B cell (primary cell): ENCODE data around the gene POU2F2. TPM values are rescaled to one million over a fixed set of nuclear protein-coding genes. Genes with fewer than 3 reads are reported as not detected.

Experiments used
- ATAC-seq: fragments of 200-7000 bp; cut with Tn5 transposase; one replicate; pipeline ENCODE4 v1.10.0; 2021; ENCODE audit warnings: low read depth, mild to moderate bottlenecking, moderate number of reproducible peaks, moderate library complexity
- CTCF ChIA-PET: fragments of 350-600 bp; sonication (Branson Sonifier 250); formaldehyde crosslinking; loops from one replicate; lab custom pipeline; 2021; ENCODE audit warnings: antibody characterized with exemption, inconsistent platforms; lab: Charles Lee
- POLR2A ChIA-PET: fragments of 350-600 bp; sonication (Branson Sonifier 250); formaldehyde crosslinking; loops from one replicate; lab custom pipeline; 2021; ENCODE audit warnings: antibody characterized with exemption; lab: Charles Lee
- DNase-seq: peaks from one replicate; pipeline ENCODE4 v3.0.0; 2013
- H2AFZ ChIP-seq: 2 replicates; pipeline ENCODE4 v1.6.1; 2012; ENCODE audit warnings: mild to moderate bottlenecking, low read depth, low read length; ENCODE audit not compliant: insufficient read depth, poor library complexity, severe bottlenecking
- H3K27ac ChIP-seq, 2 donors: 1 replicate in 1 of 2; 2 replicates in 1 of 2; pipeline ENCODE4 v1.5.1; 2012 to 2013; ENCODE audit warnings: low read length in 2 of 2, mild to moderate bottlenecking in 2 of 2, moderate library complexity in 1 of 2
- H3K27me3 ChIP-seq, 4 experiments: fragments of 200-600 bp in 1 of 4; sonication (generic) in 1 of 4; replicated peaks in 1 of 4; 1 replicate in 2 of 4; 2 replicates in 2 of 4; pipeline versions ENCODE4 v1.6.1 to v1.7.0; 2013 to 2016; ENCODE audit warnings: low read length in 3 of 4, mild to moderate bottlenecking in 2 of 4, mixed read lengths in 1 of 4, moderate library complexity in 1 of 4; ENCODE audit not compliant: insufficient read depth in 4 of 4, control insufficient read depth in 3 of 4; ENCODE audit errors: control extremely low read depth in 1 of 4
- H3K36me3 ChIP-seq, 2 experiments: replicated peaks in 1 of 2; 1 replicate in 1 of 2; 2 replicates in 1 of 2; pipeline versions ENCODE4 v1.6.1 to v1.7.1; 2013; ENCODE audit warnings: low read length in 1 of 2; ENCODE audit not compliant: insufficient read depth in 2 of 2, control insufficient read depth in 1 of 2; ENCODE audit errors: control extremely low read depth in 1 of 2, extremely low read depth in 1 of 2
- H3K4me1 ChIP-seq, 2 donors: fragments of 200-600 bp in 1 of 2; sonication (generic) in 1 of 2; 1 replicate in 1 of 2; 2 replicates in 1 of 2; pipeline versions ENCODE4 v1.5.1 to v1.6.1; 2013 to 2017; ENCODE audit warnings: low read length in 2 of 2; ENCODE audit not compliant: control insufficient read depth in 2 of 2, insufficient read depth in 2 of 2
- H3K4me2 ChIP-seq: replicated peaks from 2 replicates; pipeline ENCODE3; 2012; ENCODE audit warnings: mild to moderate bottlenecking, low read depth, low read length; ENCODE audit not compliant: poor library complexity, severe bottlenecking
- H3K4me3 ChIP-seq, 5 experiments: fragments of 200-600 bp in 1 of 5; sonication (generic) in 1 of 5; 1 replicate in 3 of 5; 2 replicates in 2 of 5; pipeline versions ENCODE4 v1.5.1 to v1.7.0; 2011 to 2016; ENCODE audit warnings: low read length in 4 of 5, mild to moderate bottlenecking in 4 of 5, low read depth in 2 of 5, control low read depth in 1 of 5, moderate library complexity in 1 of 5; ENCODE audit not compliant: insufficient read depth in 1 of 5; ENCODE audit errors: control extremely low read depth in 1 of 5, extremely low read depth in 1 of 5
- H3K79me2 ChIP-seq: fragments of 200-600 bp; sonication (generic); one replicate; pipeline ENCODE4 v1.6.0; 2016; ENCODE audit warnings: low read length; ENCODE audit not compliant: control insufficient read depth, insufficient read depth
- H3K9ac ChIP-seq: fragments of 200-600 bp; sonication (generic); 2 replicates; pipeline ENCODE4 v1.6.1; 2017; ENCODE audit warnings: mild to moderate bottlenecking, low read length, moderate library complexity
- H3K9me3 ChIP-seq, 3 donors: one replicate each; pipeline versions ENCODE4 v1.6.1 to v1.7.1; 2013; ENCODE audit warnings: low read length in 2 of 3; ENCODE audit not compliant: control insufficient read depth in 2 of 3, insufficient read depth in 1 of 3; ENCODE audit errors: control extremely low read depth in 1 of 3
- H4K20me1 ChIP-seq: 2 replicates; pipeline ENCODE4 v1.6.0; 2012; ENCODE audit warnings: mild to moderate bottlenecking, low read length; ENCODE audit not compliant: insufficient read depth, control insufficient read depth, poor library complexity, severe bottlenecking
- H3K27ac Mint-ChIP-seq: one replicate; pipeline ENCODE4 v1.8.0; 2021; ENCODE audit warnings: mixed read lengths
- H3K27me3 Mint-ChIP-seq: one replicate; pipeline ENCODE4 v1.8.0; 2021; ENCODE audit warnings: mixed read lengths
- H3K4me1 Mint-ChIP-seq: one replicate; pipeline ENCODE4 v1.8.0; 2021; ENCODE audit warnings: mixed read lengths
- H3K4me3 Mint-ChIP-seq: one replicate; pipeline ENCODE4 v1.8.0; 2021; ENCODE audit warnings: mixed read lengths
- H3K9me3 Mint-ChIP-seq: one replicate; pipeline ENCODE4 v1.8.0; 2022; ENCODE audit warnings: mixed read lengths; ENCODE audit not compliant: insufficient read depth
- EZH2 ChIP-seq: IDR thresholded peaks from 2 replicates; pipeline ENCODE4 v1.6.1; 2012; ENCODE audit warnings: borderline replicate concordance, low read depth, mild to moderate bottlenecking, moderate library complexity, low read length; ENCODE audit not compliant: insufficient read depth, poor library complexity, severe bottlenecking
- WGBS: methylation state at CpG from one replicate; pipeline ENCODE4 v1.1.5; 2013; ENCODE audit warnings: missing lambda C conversion rate; ENCODE audit not compliant: insufficient coverage; 5-methylcytosine and 5-hydroxymethylcytosine counted together
- intact Hi-C: fragments of 100-400 bp; cut with micrococcal nuclease; formaldehyde crosslinking; loops from one replicate; pipeline ENCODE4 v1.10.0; 2022
- polyA plus RNA-seq: library from polyadenylated mRNA; depleted of rRNA; stranded (reverse); fragments of >200 nt; gene quantifications from 2 replicates; pipeline ENCODE4 v1.2.3, GENCODE V29; 2012
- total RNA-seq, 2 donors: library from RNA; stranded (reverse); fragments of 120-200 nt in 1 of 2; gene quantifications; 1 replicate in 1 of 2; 2 replicates in 1 of 2; pipeline versions ENCODE4 v1.2.3 to v1.2.4, GENCODE V29; 2013 to 2022
- TF ChIP-seq, protein P1 (sequence below): fragments of 200-600 bp; IDR thresholded peaks from one replicate; pipeline ENCODE4 v1.8.0; 2022; ENCODE audit warnings: antibody characterized with exemption, mild to moderate bottlenecking

The POU2F2 gene
- total and polyA plus RNA-seq, 2 donors (not counting 1 experiment from before 2014, with no cell fraction given), result 152 to 170 TPM

DNA sequence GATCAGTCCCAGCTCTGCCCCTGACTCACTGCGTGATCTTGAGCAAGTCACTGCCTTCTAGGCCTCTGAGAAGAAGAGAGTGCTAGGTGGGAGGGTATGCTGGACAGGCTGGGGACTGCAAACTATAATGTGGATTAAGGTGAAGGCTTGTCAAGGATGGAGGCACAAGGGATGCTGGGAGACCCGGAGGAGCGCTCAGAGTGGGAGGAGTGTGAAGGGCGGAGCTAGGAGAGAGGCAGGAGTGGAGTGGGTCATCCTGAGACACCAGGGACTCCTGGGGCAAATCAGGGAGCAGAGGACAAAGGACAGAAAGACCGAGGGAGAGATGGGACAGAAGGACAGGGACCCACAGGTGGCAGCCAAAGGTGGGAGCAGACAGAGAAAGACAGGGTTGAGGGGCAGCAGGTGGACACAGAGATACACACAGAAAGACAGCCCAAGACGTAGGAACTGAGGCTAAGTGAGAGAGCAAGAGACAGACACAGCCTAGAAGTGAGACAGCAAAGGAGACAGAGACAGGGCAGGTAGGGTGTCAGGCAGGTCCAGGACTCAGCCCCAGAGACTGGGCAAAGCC is 64.8 kb downstream of the POU2F2 start:
- Mint-ChIP-seq H3K4me1 (no peaks in the 10 kb centered on the region), H3K9me3 (no peaks in the 10 kb centered on the region), H3K4me3 (no peak overlapping the region), H3K27me3 (peaks cover 26% of the 10 kb centered on the region), H3K27ac (no peak overlapping the region)
- DNase-seq, result no peak
- 87% methylated on average over 6 of the region's 6 CpGs for WGBS
- H3K9me3 ChIP-seq, result no peaks in the 10 kb centered on the region
- H3K4me1 ChIP-seq, result peaks cover 12 to 21% of the 10 kb centered on the region in 2 donors
- H4K20me1 ChIP-seq, result no peaks in the 10 kb centered on the region
- H3K27me3 ChIP-seq, result peaks cover 0 to 43% (median 23%) of the 10 kb centered on the region in 4 experiments
- TF ChIP-seq, protein P1, sequence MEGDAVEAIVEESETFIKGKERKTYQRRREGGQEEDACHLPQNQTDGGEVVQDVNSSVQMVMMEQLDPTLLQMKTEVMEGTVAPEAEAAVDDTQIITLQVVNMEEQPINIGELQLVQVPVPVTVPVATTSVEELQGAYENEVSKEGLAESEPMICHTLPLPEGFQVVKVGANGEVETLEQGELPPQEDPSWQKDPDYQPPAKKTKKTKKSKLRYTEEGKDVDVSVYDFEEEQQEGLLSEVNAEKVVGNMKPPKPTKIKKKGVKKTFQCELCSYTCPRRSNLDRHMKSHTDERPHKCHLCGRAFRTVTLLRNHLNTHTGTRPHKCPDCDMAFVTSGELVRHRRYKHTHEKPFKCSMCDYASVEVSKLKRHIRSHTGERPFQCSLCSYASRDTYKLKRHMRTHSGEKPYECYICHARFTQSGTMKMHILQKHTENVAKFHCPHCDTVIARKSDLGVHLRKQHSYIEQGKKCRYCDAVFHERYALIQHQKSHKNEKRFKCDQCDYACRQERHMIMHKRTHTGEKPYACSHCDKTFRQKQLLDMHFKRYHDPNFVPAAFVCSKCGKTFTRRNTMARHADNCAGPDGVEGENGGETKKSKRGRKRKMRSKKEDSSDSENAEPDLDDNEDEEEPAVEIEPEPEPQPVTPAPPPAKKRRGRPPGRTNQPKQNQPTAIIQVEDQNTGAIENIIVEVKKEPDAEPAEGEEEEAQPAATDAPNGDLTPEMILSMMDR, result no peak
- H3K79me2 ChIP-seq, result no peaks in the 10 kb centered on the region
- intact Hi-C loops, result no loop called here
- H3K36me3 ChIP-seq, result no peaks in the 10 kb centered on the region
- H3K4me2 ChIP-seq, result no peak overlapping the region
- ATAC-seq, result no peak
- no peak overlapping the region for H3K27ac ChIP-seq
- no peak overlapping the region for H3K9ac ChIP-seq
- ChIA-PET POLR2A (no interaction called here), CTCF (no interaction called here)
- H2AFZ ChIP-seq, result no peak overlapping the region
- H3K4me3 ChIP-seq, result no peak overlapping the region

DNA sequence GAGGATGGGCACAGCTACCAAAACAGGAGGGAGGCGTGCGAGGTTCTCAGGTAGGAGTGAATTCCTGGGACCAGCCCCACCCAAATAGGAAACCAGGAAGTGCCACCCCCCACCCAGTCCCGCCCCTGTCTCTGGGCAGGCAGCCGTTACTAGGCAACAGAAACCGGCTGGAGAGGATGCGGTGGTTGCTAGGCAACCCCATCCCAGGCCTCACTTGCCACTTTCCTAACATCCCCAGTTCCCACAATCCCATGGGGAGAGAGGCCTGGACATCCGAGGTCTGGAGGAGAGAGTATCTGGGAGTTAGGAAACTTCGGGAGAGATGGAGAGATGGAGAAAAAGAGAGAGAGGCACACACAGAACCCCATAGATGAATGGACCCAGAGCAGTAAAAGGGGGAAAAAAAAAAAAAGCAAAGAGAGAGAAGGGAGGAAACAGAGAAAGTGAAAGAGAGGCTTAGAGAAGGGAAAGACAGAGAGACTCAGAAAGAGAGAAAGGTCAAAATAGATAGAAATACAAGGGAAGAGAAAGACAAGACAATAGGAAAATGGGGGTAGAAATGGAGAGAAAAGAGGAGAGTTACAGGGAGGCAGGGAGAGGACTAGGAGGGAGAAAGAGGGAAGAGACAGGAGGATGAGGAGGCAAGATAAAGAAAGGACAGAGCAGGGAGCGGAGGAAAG is 66.0 kb downstream of the POU2F2 start:
- H4K20me1 ChIP-seq, result no peaks in the 10 kb centered on the region
- no peak overlapping the region for H3K4me3 Mint-ChIP-seq
- H3K4me1 Mint-ChIP-seq, result no peaks in the 10 kb centered on the region
- WGBS, result 88% methylated on average over 3 of the region's 9 CpGs
- no peak overlapping the region for H3K27ac ChIP-seq
- ATAC-seq (no peak), DNase-seq (no peak)
- no peak overlapping the region for H3K27ac Mint-ChIP-seq
- peaks cover 0 to 43% (median 23%) of the 10 kb centered on the region in 4 experiments for H3K27me3 ChIP-seq
- H3K4me3 ChIP-seq, result no peak overlapping the region
- H3K9me3 ChIP-seq, result no peaks in the 10 kb centered on the region
- H3K4me2 ChIP-seq, result no peak overlapping the region
- no peak overlapping the region for H3K9ac ChIP-seq
- peaks cover 22% of the 10 kb centered on the region for H3K27me3 Mint-ChIP-seq
- no peaks in the 10 kb centered on the region for H3K79me2 ChIP-seq
- intact Hi-C loops, result no loop called here
- no peaks in the 10 kb centered on the region for H3K36me3 ChIP-seq
- TF ChIP-seq, protein P1, result no peak
- no peak for TF ChIP-seq EZH2
- POLR2A ChIA-PET, result no interaction called here
- no peaks in the 10 kb centered on the region for H3K9me3 Mint-ChIP-seq
- H3K4me1 ChIP-seq, result peaks cover 12 to 21% of the 10 kb centered on the region in 2 donors
- H2AFZ ChIP-seq, result no peak overlapping the region
- CTCF ChIA-PET, result interaction anchor here (1.0 kb wide), 1 partner anchor 31 kb away, joined by 4 read pairs; no protein-coding TSS in a partner anchor
